HL-60 (cell line): ENCODE measurements around the gene METTL16.

Experiments used
- DNase-seq, 2 experiments: peaks; one replicate each; pipeline ENCODE4 v3.0.0-alpha.2; 2010 to 2020; ENCODE audit warnings: low read depth in 1 of 2, low spot score in 1 of 2
- H3K27ac ChIP-seq: fragments of 250-450 bp; sonication (Bioruptor Pico); replicated peaks from 2 replicates; pipeline ENCODE4 v1.5.1; 2020; ENCODE audit warnings: mild to moderate bottlenecking, moderate library complexity
- H3K27me3 ChIP-seq: fragments of 250-450 bp; sonication (Bioruptor Pico); 2 replicates; pipeline ENCODE4 v1.5.1; 2021; ENCODE audit warnings: mild to moderate bottlenecking, moderate library complexity; ENCODE audit not compliant: insufficient read depth, poor library complexity, severe bottlenecking
- H3K4me3 ChIP-seq: replicated peaks from 2 replicates; pipeline ENCODE4 v1.5.1; 2011; ENCODE audit warnings: mild to moderate bottlenecking, control low read depth, low read length; ENCODE audit not compliant: insufficient read depth
- CTCF ChIP-seq: IDR thresholded peaks from one replicate; pipeline ENCODE4 v1.5.1; 2011; ENCODE audit warnings: low read length, control low read depth, inconsistent platforms; ENCODE audit not compliant: insufficient read depth
- GABPA ChIP-seq: IDR thresholded peaks from 2 replicates; pipeline ENCODE4 v1.6.1; 2012; ENCODE audit warnings: low read depth
- POLR2AphosphoS5 ChIP-seq: IDR thresholded peaks from 2 replicates; pipeline ENCODE4 v1.6.1; 2012; ENCODE audit warnings: low read depth
- SPI1 ChIP-seq: IDR thresholded peaks from 2 replicates; pipeline ENCODE4 v1.6.1; 2012; ENCODE audit warnings: low read depth, mild to moderate bottlenecking, borderline replicate concordance
- TF ChIP-seq, protein P1 (sequence below): IDR thresholded peaks from 2 replicates; pipeline ENCODE4 v1.6.1; 2012; ENCODE audit warnings: low read depth; ENCODE audit not compliant: insufficient replicate concordance

METTL16 gene

GRCh38 chr17:2466931-2467330 is 44.8 kb downstream of the METTL16 start:
- DNase-seq = no peak
- Histone ChIP-seq H3K4me3 (no peak overlapping the region), H3K27me3 (no peaks in the 10 kb centered on the region), H3K27ac (no peak overlapping the region)
- no peak for TF ChIP-seq CTCF
- TF ChIP-seq POLR2AphosphoS5 = no peak
- TF ChIP-seq GABPA = no peak
- no peak for TF ChIP-seq SPI1
- TF ChIP-seq, protein P1, sequence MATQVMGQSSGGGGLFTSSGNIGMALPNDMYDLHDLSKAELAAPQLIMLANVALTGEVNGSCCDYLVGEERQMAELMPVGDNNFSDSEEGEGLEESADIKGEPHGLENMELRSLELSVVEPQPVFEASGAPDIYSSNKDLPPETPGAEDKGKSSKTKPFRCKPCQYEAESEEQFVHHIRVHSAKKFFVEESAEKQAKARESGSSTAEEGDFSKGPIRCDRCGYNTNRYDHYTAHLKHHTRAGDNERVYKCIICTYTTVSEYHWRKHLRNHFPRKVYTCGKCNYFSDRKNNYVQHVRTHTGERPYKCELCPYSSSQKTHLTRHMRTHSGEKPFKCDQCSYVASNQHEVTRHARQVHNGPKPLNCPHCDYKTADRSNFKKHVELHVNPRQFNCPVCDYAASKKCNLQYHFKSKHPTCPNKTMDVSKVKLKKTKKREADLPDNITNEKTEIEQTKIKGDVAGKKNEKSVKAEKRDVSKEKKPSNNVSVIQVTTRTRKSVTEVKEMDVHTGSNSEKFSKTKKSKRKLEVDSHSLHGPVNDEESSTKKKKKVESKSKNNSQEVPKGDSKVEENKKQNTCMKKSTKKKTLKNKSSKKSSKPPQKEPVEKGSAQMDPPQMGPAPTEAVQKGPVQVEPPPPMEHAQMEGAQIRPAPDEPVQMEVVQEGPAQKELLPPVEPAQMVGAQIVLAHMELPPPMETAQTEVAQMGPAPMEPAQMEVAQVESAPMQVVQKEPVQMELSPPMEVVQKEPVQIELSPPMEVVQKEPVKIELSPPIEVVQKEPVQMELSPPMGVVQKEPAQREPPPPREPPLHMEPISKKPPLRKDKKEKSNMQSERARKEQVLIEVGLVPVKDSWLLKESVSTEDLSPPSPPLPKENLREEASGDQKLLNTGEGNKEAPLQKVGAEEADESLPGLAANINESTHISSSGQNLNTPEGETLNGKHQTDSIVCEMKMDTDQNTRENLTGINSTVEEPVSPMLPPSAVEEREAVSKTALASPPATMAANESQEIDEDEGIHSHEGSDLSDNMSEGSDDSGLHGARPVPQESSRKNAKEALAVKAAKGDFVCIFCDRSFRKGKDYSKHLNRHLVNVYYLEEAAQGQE = no peak

DNA sequence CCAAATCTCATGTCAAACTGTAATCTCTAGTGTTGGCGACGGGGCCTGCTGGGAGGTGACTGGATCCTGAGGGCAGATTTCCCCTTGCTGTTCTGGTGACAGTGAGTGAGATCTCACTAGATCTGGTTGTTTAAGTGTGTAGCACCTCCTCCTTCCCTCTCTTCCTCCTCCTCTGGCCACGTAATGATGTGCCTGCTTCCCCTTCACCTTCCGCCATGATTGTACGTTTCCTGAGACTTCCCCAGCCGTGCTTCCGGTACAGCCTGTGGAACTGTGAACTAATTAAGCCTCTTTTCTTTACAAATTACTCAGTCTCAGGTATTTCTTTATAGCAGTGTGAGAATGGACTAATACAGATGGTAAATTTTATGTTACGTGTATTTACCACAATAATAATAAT is 49.2 kb downstream of the METTL16 start:
- no peak for DNase-seq
- TF ChIP-seq GABPA (no peak), POLR2AphosphoS5 (no peak), SPI1 (no peak), CTCF (no peak)
- TF ChIP-seq, protein P1 = no peak
- no peaks in the 10 kb centered on the region for H3K27me3 ChIP-seq
- no peak overlapping the region for H3K4me3 ChIP-seq
- H3K27ac ChIP-seq = no peak overlapping the region

- no peak overlapping the region for H3K27ac ChIP-seq
- DNase-seq = no peak
- TF ChIP-seq GABPA = no peak
- TF ChIP-seq POLR2AphosphoS5 = no peak
- no peak for TF ChIP-seq SPI1
- TF ChIP-seq, protein P1 = no peak
- TF ChIP-seq CTCF = no peak
- no peaks in the 10 kb centered on the region for H3K27me3 ChIP-seq
- H3K4me3 ChIP-seq = no peak overlapping the region
These were observed 51.8 kb downstream of the METTL16 start for GRCh38 chr17:2459917-2460271.
